GM21526 (cell line): ENCODE data around the gene WDCP.
A peak's percentile ranks its signal among the peaks of the same experiment; 100 is the strongest.
"Not testable (repeated sequence)": the region's sequence is repeated elsewhere in the genome, so short reads cannot be mapped to it uniquely, and the experiment has no call there.

Source experiments
- ATAC-seq: cut with Tn5 transposase; IDR thresholded peaks from one replicate; pipeline ENCODE4 v1.9.1; 2021; ENCODE audit warnings: moderate library complexity; ENCODE audit not compliant: unreplicated experiment, low FRiP score

Gene WDCP

DNA sequence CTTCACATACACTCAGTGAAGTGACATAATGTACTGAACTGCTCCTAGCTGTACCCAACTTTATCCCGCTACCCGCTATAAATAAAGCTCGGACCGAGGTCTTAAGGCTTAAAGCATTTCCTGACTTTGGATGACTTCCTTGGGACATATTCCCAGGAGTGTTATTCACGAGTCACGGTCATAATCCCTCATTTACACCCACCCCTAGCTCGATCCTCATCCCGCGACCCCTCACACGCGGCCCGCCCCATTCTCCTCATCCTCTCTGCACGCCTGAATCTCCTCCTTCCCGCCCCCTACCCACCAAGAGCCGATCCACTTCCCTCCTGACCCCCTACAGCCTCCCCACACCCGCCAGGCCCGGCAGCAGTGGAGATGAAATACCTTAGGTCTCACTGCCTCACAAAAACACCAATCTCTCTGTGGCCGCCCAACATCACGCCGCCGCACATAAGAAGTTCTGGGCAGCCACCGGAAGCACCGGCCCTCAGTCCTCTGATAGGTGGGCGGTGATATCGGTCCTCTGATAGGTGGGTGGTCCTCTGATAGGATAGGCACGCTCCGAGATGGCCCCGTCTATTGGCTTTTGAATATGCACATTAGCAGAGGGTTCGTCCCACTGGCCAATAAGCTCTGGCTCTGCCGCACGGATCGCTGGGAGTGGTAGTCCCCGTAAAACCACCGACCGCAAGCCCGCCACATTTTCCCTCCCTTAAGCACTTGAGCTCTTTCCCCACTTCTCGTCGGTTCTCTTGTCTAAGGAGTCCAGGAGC lies at the start of gene WDCP:
WDCP (minus strand) TSS at position 462 of the 773 bp plus-strand sequence. CDS start 7,897 bp downstream, outside the sequence.
- peak; percentile 99 for ATAC-seq

DNA sequence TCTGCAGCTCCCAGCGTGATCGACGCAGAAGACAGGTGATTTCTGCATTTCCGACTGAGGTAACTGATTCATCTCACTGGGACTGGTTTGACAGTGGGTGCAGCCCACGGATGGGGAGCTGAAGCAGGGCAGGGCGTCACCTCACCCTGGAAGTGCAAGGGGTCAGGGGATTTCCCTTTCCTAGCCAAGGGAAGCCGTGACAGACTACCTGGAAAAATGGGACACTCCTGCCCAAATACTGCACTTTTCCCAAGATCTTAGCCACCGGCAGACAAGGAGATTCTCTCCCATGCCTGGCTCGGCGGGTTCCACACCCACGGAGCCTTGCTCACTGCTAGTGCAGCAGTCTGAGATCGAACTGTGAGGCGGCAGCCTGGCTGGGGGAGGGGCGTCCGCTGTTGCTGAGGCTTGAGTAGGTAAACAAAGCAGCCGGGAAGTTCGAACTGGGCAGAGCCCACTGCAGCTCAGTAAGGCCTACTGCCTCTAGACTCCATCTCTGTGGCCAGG lies 48.0 kb upstream of the WDCP start:
- not testable (repeated sequence) for ATAC-seq

GRCh38 chr2:24093270-24093669 lies 46.1 kb upstream of the WDCP start:
- ATAC-seq: not testable (repeated sequence)

GRCh38 chr2:24088821-24089359 lies 41.7 kb upstream of the WDCP start:
- ATAC-seq: no peak

DNA sequence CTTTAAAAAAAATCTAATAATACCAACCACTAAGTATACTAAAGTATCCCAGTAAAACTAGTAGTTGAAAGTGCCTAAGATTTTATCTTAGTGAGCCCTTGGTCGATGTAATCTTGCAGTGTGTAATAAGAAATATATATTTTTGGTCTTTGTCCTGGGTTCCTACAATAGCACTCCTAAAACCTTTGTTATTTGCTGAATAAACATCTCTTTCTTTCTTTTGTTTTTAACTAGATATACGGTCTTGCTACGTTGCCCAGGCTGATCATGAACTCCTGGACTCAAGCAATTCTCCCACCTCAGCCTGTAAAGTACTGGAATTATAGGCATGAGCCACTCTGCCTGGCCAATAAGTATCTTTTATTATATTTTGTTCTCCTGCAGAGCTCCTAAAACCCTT lies 39.8 kb upstream of the WDCP start:
- no peak for ATAC-seq

GRCh38 chr2:24086241-24086640 lies 39.0 kb upstream of the WDCP start:
- no peak for ATAC-seq

GRCh38 chr2:24085200-24085489 lies 38.0 kb upstream of the WDCP start:
- ATAC-seq: no peak

GRCh38 chr2:24084386-24085199 lies 37.4 kb upstream of the WDCP start, which contains the start of gene TP53I3:
Gene TP53I3 (minus strand): TSS chr2:24084834. CDS start chr2:24084326, 508 bp downstream.
- ATAC-seq: peak; percentile 71

- ATAC-seq: peak; percentile 69
These were observed 36.6 kb upstream of the WDCP start for GRCh38 chr2:24083567-24084385.

- no peak for ATAC-seq
These were observed 35.8 kb upstream of the WDCP start for GRCh38 chr2:24082787-24083566.

GRCh38 chr2:24080701-24081100 lies 33.5 kb upstream of the WDCP start:
- ATAC-seq: no peak

DNA sequence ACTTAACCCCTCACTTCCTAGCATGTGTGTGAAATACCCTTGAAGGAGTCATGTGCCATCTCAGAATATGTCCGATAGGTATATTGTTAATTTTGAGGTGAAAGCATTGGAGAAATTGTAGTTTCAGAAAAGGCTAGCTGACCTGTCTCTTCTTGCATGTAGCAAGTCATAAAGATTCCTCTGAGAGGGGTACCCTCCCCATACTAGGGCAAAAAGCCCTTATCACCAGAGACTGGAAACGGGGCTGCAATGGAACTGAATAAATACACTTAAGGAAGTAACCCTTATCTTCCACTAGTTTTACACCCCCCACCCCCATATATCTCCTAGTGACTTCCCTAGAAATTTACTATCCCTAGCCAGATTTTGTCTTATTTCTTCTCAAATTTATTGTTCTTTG lies 30.7 kb upstream of the WDCP start:
- no peak for ATAC-seq

GRCh38 chr2:24077535-24077877 lies 30.3 kb upstream of the WDCP start:
- no peak for ATAC-seq

GRCh38 chr2:24076849-24077534 lies 29.8 kb upstream of the WDCP start:
- ATAC-seq: peak; percentile 4

GRCh38 chr2:24075915-24076848 lies 29.0 kb upstream of the WDCP start, which contains the start of gene SF3B6:
Gene SF3B6 (minus strand): TSS chr2:24076326. CDS start chr2:24076229, 97 bp downstream.
- peak; percentile 92 for ATAC-seq

GRCh38 chr2:24075259-24075658 lies 28.1 kb upstream of the WDCP start:
- ATAC-seq: no peak

GRCh38 chr2:24073816-24074215 lies 26.6 kb upstream of the WDCP start:
- ATAC-seq: no peak

GRCh38 chr2:24072259-24072658 lies 25.1 kb upstream of the WDCP start:
- ATAC-seq: no peak
